Endometrium (tissue), 2 donors: ENCODE data around the gene MYPN.
"Not testable (repeated sequence)": the region's sequence is repeated elsewhere in the genome, so short reads cannot be mapped to it uniquely, and the experiment has no call there.

Experiments used
- FAIRE-seq: peaks from 2 replicates; lab custom pipeline; 2012; peaks lifted over from hg19 to GRCh38; lab: Jason Lieb, UNC
- donor health status: control.
- donor health status: control.

Gene MYPN

DNA sequence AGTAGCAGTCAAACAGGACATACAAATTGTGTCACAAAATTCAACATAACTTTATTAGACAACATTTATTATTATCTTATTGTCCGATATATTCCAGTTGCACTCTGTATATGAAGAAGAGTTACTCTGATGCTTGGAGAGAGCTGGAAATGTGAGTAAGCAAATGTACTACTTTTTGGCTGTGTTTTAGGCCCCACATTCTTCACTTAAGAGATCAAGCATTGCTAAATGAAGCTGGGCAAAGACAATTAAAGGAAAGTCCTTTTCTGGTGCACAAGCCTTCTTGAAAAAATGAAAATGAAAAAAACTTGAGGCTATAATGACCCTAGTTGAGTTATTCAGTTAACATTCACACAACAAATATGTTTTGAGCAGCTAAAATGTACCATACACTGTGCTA, 26.1 kb downstream of the MYPN start:
- no peak for FAIRE-seq

DNA sequence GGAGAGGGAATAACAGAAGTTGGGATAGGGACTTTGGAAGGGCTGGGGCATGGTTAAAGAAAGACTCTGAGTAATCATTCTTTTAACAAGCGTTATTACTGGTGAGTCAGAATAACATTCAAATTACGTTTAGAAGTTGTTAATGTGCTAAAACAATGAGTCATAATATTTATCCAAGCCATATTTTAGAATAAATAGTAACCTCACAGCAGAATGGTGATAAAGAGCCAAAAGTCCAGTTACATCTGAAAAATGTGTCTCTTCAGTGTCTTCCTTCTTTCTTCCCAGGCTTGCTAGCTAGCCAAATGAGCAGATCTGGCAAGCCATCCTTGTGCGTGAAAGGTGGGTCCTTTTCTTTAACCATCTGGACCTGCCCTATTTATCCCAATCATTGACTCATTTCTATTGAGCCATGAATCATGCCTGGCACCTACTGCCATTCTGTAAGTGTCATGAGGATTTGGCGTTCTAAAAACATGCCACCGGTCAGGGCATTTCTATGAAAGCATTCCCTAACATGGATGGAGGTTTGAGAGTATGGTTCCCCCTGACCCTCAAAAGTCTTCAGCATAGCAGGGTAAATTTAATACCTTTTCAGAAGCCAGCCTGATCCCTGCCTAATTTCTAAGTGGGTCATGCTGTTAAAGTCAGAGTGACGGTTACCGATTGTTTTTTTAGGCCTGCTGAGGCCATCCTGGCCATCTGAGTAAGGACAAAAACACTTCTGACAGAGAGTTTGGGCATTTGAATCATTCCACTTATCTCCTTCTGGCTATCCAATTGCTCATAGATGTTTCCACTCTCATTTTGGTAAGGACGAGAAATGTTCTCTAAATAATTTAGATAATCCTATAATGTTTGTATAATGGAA, 26.9 kb downstream of the MYPN start:
- FAIRE-seq, result peak; percentile 78

DNA sequence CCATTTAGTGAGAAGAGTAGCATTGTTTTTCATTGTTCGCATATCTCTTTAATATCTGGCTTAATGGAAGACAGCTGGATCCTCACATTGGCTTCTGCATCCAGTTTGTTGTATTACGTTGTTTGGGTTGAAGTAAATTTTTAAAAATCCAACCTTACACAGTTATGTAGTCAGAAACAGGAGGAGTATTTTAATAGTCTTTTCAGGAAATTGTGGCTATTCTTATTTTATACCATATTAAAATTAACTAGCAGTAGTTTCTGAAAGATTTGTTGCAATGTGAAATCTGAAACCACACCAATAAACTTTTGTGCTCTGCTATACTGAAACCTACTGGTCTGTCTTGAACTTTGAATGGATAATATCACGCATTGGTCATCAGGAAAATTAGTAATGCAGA, 27.9 kb downstream of the MYPN start:
- FAIRE-seq, result peak; percentile 97

DNA sequence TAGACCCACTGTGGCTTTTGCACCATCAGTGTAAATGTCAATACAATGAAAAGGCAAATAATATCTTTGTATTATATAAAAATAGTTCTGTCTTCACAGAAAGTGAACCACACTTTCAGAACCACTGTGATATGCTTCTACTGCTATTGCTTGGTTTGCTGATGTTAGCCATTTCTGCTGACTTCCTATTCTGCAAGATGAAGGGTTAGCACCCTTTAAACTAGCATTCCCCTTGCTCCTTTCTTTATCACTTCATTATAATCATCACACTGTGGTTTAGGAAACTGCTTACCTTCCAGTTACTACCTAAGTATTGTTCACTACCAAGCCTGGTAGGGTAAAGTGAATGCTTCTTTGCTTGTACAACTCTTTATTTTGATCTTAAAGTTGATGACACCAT, 29.2 kb downstream of the MYPN start:
- FAIRE-seq, result no peak

- no peak for FAIRE-seq
Observed at GRCh38 chr10:68139448-68140272, 30.4 kb downstream of the MYPN start.

DNA sequence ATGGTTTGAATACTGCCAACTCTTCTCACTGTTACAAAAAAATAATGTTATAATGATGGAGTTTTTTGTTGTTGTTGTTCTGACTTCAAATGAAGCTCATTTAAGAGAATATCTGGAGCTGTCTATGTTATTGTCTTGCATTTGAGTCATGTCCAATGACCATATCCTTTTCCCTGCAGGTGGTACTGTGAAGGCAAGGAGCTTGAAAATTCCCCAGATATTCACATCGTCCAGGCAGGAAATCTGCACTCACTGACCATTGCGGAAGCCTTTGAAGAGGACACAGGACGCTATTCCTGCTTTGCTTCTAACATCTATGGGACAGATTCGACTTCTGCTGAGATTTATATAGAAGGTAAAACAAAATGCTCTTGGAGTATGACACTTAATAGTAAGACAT, 33.5 kb downstream of the MYPN start:
- no peak for FAIRE-seq

DNA sequence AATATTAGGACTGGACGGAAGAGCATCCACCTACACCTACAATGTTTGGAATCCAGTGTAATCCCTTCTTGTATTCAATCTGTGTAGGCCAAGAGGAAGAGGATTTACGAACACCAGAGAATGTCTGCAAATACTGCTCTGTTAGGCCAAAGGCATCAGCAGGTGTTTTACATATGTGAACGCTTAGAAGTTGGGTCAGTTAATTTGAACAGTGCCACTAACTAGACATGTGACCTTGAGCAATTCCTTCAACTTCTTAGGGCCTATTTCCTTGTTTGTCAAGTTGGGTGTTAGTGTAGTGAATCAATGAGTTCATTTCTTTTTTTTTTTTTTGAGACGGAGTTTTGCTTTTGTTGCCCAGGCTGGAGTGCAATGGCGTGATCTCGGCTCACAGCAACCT, 35.4 kb downstream of the MYPN start:
- FAIRE-seq, result no peak

DNA sequence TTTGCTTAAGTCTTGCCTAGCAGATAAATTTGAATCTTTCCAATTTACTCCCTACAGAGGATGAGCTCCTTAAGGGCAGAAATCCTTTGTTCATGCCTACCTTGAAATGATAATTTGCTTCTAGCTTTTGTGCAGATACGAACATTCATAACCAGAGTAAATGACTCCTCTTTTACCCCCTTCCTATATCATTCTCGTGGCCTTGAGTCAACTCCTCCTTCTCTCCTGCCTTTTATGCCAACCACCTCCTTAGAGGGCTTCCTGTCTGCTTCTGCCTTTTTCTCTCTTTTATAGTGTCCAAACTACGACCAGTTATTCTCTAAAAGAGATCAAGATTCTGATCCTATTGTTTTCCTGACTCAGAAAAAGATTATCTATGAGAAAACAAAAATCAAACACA, 36.4 kb downstream of the MYPN start:
- no peak for FAIRE-seq

- no peak for FAIRE-seq
Observed at GRCh38 chr10:68146133-68146532, 36.8 kb downstream of the MYPN start.

GRCh38 chr10:68151453-68151852, 42.2 kb downstream of the MYPN start:
- no peak for FAIRE-seq

GRCh38 chr10:68153473-68154210, 44.4 kb downstream of the MYPN start:
- FAIRE-seq, result no peak

- FAIRE-seq, result no peak
Observed at GRCh38 chr10:68154211-68154497, 44.9 kb downstream of the MYPN start.

DNA sequence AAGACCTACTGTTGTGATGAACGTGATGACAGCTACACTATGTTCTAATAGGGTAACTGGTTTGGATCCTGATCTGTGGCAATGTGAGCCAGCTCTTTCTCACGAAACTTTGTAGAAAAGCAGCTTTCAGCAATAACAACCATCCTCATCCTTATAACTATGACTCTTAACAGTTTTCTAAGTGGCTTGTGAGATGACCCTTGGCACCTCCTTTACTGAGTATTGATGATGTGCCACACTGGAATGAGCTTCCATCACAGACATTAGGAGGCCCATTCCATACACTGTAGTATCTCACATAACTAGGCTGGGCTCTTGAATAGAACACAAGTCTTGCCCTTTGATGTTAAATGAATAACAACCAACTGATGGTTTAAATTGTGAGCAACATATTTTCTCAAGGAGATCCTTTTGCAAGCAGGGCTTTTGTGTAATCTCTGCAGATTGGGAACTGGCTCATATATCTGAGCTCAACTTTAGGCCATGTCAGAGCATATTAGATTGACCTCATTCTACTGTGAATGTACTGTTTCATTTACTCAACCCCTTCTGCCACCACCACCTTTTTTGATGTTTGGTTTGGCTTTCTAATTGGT, 46.4 kb downstream of the MYPN start:
- FAIRE-seq, result no peak

- no peak for FAIRE-seq
Observed at GRCh38 chr10:68156373-68157185, 47.3 kb downstream of the MYPN start.

- FAIRE-seq, result not testable (repeated sequence)
Observed at GRCh38 chr10:68157522-68157921, 48.2 kb downstream of the MYPN start.

DNA sequence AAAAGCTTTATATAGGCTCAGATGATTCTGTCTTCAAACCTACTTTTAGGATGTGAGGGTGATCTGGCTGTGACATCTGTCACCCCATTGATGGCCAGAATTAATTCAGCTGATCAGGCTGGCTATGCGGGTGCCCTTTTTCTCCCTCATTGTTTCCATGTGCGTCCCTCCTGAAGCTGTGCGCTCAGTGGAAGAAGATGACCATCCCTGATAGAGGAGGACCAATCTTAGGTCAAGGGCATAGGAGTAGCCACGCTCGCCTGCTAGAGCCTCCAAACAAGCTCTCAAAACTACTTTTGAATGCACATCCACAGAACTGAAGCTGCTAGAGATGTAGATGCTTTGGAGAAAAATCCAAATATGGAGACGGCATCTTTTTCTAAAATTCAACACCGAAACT, 48.7 kb downstream of the MYPN start:
- FAIRE-seq, result no peak

GRCh38 chr10:68163735-68164134, 54.4 kb downstream of the MYPN start:
- no peak for FAIRE-seq

- FAIRE-seq, result no peak
Observed at GRCh38 chr10:68165643-68166042, 56.4 kb downstream of the MYPN start.

DNA sequence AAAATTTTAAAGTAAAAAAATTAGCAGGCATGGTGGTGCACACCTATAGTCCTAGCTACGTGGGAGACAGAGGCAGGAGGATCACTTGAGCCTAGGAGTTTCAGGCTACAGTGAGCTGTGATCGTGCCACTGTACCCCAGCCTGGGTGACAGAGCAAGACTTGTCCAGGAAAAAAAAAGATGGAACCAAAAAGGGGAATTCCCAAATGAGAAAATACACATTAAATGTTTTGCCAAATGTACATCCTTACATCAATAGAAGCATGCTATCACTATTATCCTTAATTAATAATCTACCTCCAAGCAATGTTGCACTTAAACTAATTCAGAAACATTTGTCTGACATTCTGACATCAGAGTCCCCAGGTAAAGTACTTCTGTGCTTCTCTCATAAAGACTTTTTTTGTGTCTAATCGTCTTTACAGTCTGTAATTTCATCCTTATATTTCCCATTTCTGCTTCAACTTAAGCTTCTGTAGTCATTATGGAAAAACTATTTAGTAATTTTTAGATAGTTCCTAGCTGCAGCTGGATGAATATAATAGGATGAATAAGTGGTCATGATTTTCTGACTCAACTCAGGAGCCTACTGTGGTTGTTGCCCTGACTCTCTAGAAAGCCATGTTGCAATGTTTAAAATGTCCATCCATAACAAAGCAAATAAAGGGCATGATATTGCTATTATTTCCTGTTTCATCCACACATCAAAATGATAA, 57.7 kb downstream of the MYPN start:
- FAIRE-seq, result no peak

- FAIRE-seq, result no peak
Observed at GRCh38 chr10:68167586-68168189, 58.4 kb downstream of the MYPN start.
